ENCODE data around the gene ELK4.

ELK4 gene

GRCh38 chr1:205626216-205626615 lies 5.6 kb downstream of the ELK4 start:
- no peak for DNase-seq

DNA sequence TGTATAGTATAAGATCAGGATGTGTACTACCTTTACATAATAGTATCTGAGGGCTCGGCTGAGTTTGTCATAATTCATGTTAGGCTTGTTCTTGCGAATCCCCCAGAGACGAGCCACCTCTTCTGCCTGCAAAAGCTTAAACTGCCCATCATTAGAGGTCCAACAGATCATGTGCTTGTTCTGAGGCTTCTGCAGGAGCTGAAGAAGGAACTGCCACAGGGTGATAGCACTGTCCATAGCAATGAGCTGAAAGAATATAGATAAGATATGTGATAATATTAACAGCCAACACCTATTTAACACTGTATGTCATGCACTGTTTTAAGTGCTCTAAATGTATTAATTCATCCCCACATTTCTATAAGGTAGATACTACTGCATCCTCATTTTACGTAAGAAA lies 8.2 kb downstream of the ELK4 start:
- DNase-seq, result no peak

- DNase-seq, result no peak
These were observed 11.5 kb downstream of the ELK4 start for GRCh38 chr1:205620269-205620668.

DNA sequence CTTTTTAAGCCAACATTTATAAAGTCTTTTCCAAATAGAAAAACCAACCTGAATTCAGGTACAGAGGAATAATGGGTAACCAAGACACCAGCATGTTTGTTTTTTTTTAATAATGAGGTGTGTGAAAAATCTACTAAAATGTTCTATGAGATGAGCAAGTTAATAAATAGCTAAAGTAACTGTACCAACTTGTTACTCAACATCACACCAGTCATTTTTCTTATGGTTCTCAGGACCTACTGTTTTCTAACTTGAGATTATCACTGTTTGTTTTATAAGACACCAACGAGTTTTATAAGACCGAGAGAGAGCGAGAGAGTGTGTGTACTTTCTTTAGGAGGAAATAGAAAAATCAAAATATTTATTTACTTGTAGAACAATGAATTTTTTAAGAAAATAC lies 12.4 kb downstream of the ELK4 start:
- no peak for DNase-seq

DNA sequence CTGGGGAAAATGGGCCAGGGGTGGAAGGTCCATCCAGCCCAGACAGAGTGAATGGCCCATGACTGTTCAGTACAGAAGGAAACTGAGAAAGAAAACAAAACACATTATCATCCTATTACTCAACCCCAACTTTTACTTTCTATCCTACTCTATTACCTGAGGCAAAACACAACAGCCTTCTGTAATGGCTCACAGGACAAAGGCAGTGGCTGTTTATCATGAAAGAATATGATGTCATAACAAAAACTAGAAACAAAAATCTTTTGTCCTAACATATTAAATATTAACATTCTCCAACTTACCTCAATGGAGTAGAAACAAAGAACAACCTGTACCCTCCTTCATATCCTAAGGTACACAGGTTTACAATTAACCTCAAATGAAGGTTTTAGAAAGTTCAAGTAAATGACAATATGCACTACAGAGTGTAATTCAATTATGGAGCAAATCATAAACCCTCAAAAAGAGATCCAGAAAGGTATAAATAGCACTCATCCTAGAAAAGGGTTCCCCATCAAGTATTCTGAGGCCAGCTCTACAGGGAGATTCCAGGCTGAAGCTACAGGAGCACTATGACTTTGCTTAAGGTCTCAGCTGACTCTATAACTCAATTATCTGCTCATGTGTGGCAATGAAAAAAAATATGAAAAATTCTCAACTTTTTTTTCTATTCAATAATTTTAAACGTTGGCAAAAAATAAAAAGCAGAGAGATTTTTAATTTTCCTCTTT lies 15.1 kb downstream of the ELK4 start:
- DNase-seq, result no peak

DNA sequence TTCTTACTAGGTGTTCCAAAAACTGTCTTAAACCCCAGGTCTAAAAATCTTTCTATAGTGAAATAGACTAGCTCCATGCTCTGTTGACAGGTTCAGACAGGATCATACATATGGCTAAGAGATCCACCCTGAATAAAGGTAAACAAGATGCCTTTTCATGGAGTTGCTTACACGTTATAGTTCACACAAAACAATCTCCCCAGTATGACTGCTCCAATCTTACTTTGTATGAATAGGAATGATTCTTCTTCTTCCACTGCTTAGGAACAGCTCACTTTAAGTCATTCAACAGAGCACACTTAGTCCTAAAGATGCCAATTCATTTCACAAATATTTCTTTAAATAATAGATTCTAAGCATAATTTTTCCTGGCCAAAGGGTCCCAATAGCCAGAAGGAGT lies 16.0 kb downstream of the ELK4 start:
- no peak for DNase-seq

DNA sequence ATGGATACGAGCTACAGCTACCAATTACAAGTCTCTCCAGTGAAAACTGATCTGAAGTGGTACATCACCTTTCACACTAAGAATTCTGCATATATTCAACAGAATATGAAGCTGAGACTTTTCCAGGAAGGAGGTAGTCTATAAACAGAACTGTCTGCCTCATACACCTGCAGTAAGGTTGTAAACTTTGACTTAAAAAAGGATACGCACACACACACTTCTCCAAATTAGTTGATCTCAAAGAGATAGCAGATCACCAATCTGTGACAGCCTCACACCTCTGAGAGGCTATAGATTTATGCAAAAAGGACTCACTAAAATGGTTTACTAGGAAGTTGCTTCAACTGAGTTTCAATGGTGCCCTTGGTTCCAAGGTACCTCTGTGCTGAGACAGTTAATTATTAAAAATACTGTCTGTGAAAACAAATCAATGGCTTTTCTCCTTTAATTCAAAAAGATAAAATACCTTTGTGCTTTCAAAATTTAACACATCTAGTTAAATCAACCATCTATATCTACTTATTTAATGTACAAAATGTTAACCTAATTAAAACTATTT lies 17.9 kb downstream of the ELK4 start:
- DNase-seq, result no peak

- DNase-seq, result no peak
These were observed 19.3 kb downstream of the ELK4 start for GRCh38 chr1:205612556-205612955.

DNA sequence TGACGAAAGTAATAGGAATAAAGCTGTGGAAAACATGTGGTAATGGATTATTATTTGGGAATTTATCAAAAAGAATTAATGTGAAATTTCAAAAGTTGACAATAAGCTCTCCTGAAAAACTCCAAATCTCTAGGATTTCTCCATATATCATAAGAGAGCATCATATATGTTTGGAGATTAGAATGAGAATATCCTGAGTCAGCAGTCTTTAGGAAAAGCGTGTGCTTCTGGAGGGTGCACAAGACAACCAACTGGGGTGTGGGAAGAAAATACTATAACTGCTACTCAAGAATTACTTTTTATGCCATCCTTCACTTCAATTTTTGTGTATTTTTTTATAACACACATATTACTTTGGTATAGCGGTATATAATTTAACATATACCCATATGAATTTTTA lies 19.7 kb downstream of the ELK4 start:
- no peak for DNase-seq

DNA sequence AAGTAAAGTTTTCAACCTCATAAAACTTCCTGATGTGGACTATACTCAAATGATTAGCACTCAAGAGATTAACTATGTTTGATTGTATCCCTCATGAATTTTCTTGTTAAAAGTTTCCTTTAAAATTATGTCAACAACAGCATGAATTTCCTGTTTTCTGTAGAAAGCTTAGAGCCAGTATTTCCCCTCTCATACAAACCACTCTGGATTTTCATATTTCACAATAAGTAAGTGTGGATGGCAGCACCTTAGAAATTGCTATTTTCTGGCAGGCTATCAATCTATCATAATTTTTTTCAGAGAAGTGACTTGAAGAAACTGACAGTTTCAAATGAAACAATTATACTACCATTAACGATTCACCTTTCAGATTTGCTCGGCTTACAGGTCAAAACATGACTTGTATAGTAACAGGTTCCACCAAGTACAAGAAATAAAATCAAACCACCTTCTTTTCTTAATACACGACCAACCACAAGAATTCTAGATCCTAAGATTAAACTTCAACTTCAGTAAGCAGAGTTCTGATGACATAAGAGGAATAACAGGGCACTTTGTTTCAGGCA lies 20.8 kb downstream of the ELK4 start:
- DNase-seq, result no peak

DNA sequence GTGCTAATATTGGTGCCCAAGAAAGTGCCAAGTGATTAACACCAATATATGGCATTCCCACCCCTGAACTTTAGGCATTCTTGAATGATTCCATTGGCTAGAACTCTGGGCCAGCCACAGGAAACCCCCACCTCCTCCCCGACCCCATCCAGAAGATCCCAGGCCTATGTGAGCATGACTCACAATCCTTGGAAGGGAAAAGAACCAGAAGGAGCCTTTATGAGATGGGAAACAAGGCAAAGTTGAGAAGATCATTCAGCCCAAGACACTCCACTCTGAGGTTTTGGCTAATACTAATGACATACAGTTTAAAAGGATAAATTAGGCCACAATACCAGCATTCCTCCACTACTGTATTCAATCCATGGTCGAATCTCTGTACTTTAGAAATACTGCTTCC lies 21.8 kb downstream of the ELK4 start:
- DNase-seq, result no peak

DNA sequence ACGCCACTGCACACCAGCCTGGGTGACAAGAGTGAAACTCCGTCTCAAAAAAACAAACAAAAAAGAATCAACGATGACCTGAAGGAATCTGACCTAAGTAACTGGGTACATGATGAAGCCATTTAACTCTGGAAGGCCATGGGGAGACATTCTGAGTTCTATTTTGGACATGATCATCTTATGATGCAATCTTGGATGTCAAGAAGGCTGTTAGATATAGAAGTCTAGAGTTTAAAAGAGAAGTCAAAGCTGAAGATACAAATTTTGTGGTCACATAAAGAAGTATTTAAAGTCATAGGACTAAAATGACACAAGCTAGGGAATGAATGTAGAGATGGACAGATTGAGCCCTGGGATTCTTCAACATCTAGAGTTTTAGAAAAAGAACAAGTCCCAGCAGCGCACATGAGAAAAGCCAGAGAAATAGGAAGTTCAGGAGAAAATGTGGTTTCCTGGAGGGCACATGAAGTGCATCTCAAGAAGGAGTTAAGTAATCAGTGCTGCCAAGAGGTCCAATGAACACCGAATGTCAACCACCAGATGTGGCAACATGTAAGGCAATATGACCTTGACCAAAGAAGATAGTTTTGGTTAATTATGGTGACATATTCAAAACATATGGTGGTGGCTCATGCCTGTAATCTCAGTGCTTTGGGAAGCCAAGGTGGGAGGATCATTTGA lies 26.8 kb downstream of the ELK4 start:
- no peak for DNase-seq

DNA sequence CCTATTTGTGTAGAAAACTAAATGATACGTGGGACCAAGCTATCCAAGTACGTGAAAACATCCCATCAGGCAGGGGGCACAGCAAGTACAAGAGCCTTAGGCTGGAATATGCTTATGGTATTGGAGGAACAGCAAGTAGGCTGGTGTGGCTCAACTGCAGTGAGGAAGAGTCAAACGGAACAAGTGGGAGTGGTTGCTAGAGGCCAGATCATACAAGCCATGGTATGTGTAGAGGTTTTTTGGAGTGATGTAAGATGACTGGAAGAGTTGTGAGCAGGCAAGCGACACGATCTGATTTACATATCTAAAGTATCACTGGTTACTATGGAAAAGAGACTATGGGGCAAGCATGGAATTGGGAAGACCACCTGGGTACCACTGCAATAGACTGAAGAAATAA lies 27.8 kb downstream of the ELK4 start:
- DNase-seq, result no peak

DNA sequence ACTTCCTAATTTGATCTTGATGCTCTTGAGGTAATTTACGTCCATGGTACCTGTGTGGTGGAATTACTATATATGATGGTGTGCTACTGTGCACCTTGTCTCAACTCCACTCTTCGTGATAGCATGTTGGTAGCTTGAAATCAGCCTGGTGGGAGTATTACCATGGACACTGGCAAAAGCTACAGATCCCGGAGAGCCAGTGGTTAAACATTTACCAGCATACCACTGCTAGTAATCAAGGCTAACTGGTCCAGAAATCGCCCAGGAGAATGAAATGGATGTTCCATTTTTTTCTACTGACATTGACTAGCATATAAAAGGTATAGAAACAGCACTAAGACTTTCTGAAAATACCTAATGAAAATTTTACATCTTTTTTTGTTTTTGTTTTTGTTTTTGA lies 30.6 kb downstream of the ELK4 start:
- DNase-seq, result no peak

- DNase-seq, result no peak
These were observed 31.7 kb downstream of the ELK4 start for GRCh38 chr1:205600085-205600484.

- no peak for DNase-seq
These were observed 32.2 kb downstream of the ELK4 start for GRCh38 chr1:205599669-205600042.

DNA sequence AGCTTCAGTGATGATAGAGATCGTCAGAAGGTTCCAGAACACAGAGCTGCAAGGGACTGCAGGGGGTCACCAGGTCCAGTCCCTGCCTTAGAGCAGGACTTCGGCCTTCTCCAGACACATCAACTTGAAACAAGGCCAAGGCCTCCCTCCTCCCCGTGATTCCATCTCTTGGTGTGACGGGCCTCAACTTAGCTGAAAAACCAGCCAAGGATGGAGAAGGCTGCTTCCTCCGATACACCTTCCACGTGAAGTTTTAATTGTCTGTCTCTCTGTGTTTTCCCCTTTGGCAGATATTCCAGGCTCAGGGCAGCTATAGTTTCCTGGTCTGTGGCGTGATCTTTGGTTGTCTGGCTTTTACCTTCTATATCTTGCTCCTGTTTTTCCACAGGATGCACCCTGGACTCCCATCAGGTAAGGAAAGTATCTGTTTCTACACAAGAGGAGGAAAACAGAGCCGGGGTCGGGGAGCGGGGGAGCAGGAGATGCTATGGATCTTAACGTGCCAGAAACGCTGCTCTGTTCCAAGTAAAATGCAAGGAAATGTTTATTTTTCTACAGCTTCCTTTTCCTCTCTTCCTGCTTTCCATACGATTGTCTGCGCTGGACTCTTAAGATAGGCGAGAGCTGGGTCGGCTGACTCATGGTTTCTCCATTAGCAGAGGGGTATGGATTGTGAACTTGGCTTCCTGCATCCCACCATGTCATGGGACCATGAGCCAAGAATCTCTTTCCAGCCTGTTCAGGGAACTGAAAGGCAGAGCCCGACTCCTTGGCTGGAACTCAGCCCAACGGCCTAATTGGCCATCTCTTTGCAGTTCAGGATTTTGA lies 32.8 kb downstream of the ELK4 start:
- no peak for DNase-seq

DNA sequence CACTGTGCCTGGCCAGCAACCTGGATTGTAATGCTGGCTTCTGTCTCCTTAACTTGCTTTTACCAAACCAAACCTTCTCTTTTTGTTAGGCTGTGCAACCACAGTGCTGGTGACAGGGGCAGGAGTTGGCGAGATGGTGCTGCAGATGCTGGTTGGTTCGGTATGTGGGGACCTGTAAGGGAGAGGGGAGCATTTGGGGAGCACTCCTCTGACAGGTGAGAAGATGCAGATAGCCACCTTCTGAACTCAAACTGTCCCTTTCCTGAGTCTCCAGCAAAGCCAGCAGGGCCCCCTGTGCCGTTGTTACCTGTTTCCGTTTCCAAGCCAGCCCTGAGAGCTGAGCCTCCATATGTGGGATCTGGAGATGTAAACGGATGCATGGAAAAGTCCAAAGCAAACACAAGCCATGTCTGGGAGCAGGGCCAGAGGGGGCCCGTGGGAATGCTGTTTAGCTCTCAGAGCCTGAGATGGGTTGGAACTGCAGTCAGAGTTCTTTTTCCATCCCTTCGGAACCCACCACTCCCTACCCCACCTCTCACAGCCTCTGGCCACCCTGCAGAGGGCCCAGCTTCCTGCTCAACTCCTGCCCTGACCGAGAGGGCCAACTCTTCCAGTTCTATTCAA lies 34.0 kb downstream of the ELK4 start:
- DNase-seq, result no peak

GRCh38 chr1:205596876-205597275 lies 34.9 kb downstream of the ELK4 start:
- DNase-seq, result no peak

- DNase-seq, result no peak
These were observed 36.0 kb downstream of the ELK4 start for GRCh38 chr1:205595861-205596260.

- no peak for DNase-seq
These were observed 36.4 kb downstream of the ELK4 start for GRCh38 chr1:205595435-205595834.

DNA sequence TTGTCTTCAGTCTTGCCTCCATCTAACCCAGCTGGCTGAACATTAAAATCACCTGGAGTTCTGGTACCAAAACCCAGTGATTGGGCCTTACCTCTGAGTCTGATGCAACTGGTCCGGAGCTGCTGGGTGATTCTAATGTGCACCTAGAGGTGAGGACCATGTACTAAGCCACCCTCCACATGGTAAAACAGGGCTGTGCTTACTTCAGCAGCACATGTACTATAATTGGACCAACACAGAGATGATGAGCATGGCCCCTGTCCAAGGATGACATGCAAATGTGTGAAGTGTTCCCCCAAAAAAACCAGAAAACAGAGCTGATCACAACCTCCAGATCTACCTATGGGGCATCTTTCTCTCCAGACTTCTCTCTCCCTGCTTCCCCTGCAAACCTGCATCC lies 37.0 kb downstream of the ELK4 start:
- no peak for DNase-seq

DNA sequence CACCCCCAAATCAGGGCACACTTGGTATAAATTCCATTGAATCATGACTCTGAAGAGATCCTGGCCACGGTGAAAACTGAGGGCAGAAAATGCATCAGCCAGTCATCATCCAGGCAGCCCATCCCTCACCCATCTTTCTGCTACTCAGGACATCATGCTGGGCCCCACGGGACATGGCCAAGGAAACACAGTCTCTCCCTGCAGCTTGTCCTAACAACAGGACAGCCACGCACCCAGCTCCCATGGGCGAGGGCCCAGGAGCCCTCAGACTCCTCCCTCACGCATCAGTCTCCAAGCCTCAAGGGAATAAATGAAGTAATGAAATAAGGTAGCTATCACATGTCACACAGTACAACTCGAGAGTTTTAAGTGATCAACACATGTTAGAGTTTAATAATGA lies 37.8 kb downstream of the ELK4 start:
- DNase-seq, result no peak
